ENCODE results near the gene AIMP1. TPM values are rescaled to one million over a fixed set of nuclear protein-coding genes. Genes with fewer than 3 reads are reported as not detected.
"Not testable (repeated sequence)": the region's sequence is repeated elsewhere in the genome, so short reads cannot be mapped to it uniquely, and the experiment has no call there.

The AIMP1 gene
- total RNA-seq, 2 donors from 2014 or later, result 12.6 to 37.3 TPM

GRCh38 chr4:106395582-106395981 is 79.2 kb downstream of the AIMP1 start:
- no peak for TF ChIP-seq CTCF (IDR thresholded peaks at IDR 0.05)
- H3K9me3 ChIP-seq, result peaks cover 26% of the 10 kb centered on the region
- no peak overlapping the region for H3K27ac ChIP-seq
- no peaks in the 10 kb centered on the region for H3K27me3 ChIP-seq (replicated peaks; ENCODE audit: insufficient read depth)
- no peaks in the 10 kb centered on the region for H3K4me1 ChIP-seq (ENCODE audit: control insufficient read depth in 1 of 2, low read depth in 2 of 2)
- DNase-seq (ENCODE audit: low spot score) (no peak), ATAC-seq (ENCODE audit: insufficient number of reproducible peaks, low FRiP score, low read depth) (no peak)
- H3K4me3 ChIP-seq, result no peak overlapping the region
- H3K36me3 ChIP-seq, result no peaks in the 10 kb centered on the region

DNA sequence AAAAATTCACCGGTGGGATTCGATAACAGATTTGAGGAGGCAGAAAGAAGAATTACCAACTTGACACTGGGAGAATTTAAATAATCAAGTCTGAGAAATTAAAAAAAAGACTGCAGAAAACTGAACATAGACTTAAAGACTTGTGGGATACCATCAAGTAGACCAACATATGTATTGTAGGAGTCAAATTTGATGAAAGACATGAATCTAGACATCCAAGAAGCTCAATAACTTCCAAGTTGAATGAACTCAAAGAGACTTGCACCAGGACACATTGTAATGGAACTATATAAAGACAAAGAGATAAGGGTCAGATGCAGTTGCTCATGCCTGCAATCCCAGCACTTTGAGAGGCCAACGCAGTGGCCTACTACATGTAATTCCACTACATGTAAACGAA is 82.5 kb downstream of the AIMP1 start:
- DNase-seq (ENCODE audit: low spot score); H3K4me3 ChIP-seq; H3K36me3 ChIP-seq; H3K27me3 ChIP-seq (replicated peaks; ENCODE audit: insufficient read depth); H3K27ac ChIP-seq; H3K4me1 ChIP-seq (ENCODE audit: control insufficient read depth in 1 of 2, low read depth in 2 of 2); ATAC-seq (ENCODE audit: insufficient number of reproducible peaks, low FRiP score, low read depth): not testable (repeated sequence)
- peaks cover 26% of the 10 kb centered on the region for H3K9me3 ChIP-seq

Other genes starting within 250 kb of the AIMP1 start
- 10 to 100 TPM; 32.9 to 46.3 TPM for gene TBCK, start 341 bp upstream of the AIMP1 start, total RNA-seq
- not detected for gene GIMD1, start 52.2 kb downstream of the AIMP1 start, total RNA-seq